ENCODE measurements around the gene XRCC4.

DNA sequence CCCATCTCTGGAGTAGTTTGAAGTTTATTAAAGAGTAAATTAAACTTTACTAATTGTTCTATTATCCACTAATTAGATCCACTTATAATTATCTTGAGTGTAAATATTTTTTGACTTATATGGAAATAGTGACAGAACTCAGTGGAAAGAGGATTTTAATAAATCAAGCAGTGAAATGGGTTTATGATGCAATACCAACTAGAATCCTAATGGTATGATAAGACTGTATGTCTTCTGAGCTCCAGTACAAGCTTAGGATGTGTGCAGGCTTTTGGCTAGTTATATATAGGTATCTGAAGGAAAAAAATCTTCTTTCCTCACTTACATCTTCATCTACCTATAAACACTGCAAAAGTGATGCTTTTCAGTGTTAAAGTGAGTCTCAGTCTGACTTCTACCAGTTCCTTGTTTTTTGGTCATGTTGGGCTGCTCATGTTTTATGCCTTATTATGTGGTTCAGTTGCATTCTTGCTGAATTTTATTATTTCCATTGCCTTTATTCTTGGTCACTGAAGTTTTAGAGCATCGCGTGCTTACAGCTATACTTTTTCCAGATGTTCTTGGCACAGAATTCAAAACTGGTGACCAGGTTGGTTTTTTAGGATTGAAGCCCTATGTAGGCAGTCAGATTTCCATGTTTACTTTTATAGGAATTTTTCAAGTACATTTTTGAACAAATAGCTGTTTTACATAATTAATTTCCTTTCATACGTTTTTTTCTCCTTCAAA lies 30.5 kb downstream of the XRCC4 start:
- no peak for TF ChIP-seq RAD21 (conservative IDR thresholded peaks at IDR 0.05)
- TF ChIP-seq EP300 (conservative IDR thresholded peaks at IDR 0.05; ENCODE audit: poor library complexity, severe bottlenecking): no peak
- TF ChIP-seq, protein P1, sequence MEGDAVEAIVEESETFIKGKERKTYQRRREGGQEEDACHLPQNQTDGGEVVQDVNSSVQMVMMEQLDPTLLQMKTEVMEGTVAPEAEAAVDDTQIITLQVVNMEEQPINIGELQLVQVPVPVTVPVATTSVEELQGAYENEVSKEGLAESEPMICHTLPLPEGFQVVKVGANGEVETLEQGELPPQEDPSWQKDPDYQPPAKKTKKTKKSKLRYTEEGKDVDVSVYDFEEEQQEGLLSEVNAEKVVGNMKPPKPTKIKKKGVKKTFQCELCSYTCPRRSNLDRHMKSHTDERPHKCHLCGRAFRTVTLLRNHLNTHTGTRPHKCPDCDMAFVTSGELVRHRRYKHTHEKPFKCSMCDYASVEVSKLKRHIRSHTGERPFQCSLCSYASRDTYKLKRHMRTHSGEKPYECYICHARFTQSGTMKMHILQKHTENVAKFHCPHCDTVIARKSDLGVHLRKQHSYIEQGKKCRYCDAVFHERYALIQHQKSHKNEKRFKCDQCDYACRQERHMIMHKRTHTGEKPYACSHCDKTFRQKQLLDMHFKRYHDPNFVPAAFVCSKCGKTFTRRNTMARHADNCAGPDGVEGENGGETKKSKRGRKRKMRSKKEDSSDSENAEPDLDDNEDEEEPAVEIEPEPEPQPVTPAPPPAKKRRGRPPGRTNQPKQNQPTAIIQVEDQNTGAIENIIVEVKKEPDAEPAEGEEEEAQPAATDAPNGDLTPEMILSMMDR (IDR thresholded peaks at IDR 0.05; ENCODE audit: poor library complexity, severe bottlenecking): no peak
- TF ChIP-seq POLR2AphosphoS5 (IDR thresholded peaks at IDR 0.05): no peak
- TF ChIP-seq, protein P2, sequence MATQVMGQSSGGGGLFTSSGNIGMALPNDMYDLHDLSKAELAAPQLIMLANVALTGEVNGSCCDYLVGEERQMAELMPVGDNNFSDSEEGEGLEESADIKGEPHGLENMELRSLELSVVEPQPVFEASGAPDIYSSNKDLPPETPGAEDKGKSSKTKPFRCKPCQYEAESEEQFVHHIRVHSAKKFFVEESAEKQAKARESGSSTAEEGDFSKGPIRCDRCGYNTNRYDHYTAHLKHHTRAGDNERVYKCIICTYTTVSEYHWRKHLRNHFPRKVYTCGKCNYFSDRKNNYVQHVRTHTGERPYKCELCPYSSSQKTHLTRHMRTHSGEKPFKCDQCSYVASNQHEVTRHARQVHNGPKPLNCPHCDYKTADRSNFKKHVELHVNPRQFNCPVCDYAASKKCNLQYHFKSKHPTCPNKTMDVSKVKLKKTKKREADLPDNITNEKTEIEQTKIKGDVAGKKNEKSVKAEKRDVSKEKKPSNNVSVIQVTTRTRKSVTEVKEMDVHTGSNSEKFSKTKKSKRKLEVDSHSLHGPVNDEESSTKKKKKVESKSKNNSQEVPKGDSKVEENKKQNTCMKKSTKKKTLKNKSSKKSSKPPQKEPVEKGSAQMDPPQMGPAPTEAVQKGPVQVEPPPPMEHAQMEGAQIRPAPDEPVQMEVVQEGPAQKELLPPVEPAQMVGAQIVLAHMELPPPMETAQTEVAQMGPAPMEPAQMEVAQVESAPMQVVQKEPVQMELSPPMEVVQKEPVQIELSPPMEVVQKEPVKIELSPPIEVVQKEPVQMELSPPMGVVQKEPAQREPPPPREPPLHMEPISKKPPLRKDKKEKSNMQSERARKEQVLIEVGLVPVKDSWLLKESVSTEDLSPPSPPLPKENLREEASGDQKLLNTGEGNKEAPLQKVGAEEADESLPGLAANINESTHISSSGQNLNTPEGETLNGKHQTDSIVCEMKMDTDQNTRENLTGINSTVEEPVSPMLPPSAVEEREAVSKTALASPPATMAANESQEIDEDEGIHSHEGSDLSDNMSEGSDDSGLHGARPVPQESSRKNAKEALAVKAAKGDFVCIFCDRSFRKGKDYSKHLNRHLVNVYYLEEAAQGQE (IDR thresholded peaks at IDR 0.05; ENCODE audit: borderline replicate concordance): no peak
- no peak for TF ChIP-seq TAF1 (IDR thresholded peaks at IDR 0.05; ENCODE audit: low read depth)
- no peak for TF ChIP-seq EZH2 (IDR thresholded peaks at IDR 0.05; ENCODE audit: borderline replicate concordance, insufficient read depth, low read length, poor library complexity, severe bottlenecking)
- no peak for TF ChIP-seq MXI1 (conservative IDR thresholded peaks at IDR 0.05; ENCODE audit: poor library complexity, severe bottlenecking)
